GM12878 (cell line): Measurements from ENCODE around the gene CSAD. TPM values are rescaled to one million over a fixed set of nuclear protein-coding genes. Genes with fewer than 3 reads are reported as not detected.
A peak's percentile ranks its signal among the peaks of the same experiment; 100 is the strongest.

Source experiments
- ATAC-seq: fragments of 200-7000 bp; cut with Tn5 transposase; 3 replicates; pipeline ENCODE4 v1.9.1; 2020; ENCODE audit warnings: mild to moderate bottlenecking, moderate library complexity
- BruUV-seq: library from RNA; stranded (reverse); fragments of 400-500 nt; replicated peaks from 2 replicates; lab custom pipeline; 2021; lab: Mats Ljungman, UMichigan
- CTCF ChIA-PET: fragments of 300-600 bp; sonication (Branson Sonifier 250); formaldehyde crosslinking; extraction: SDS; loops from one replicate; lab custom pipeline; 2021; ENCODE audit warnings: inconsistent platforms; lab: Yijun Ruan, JAX
- POLR2A ChIA-PET: fragments of 350-600 bp; formaldehyde crosslinking; extraction: SDS; loops from one replicate; lab custom pipeline; 2021; ENCODE audit warnings: inconsistent platforms; lab: Charles Lee
- RAD21 ChIA-PET: fragments of 300-600 bp; sonication (Branson Sonifier 250); formaldehyde crosslinking; loops from one replicate; lab custom pipeline; 2023; ENCODE audit warnings: antibody characterized with exemption; ENCODE audit not compliant: unreplicated experiment; lab: Charles Lee
- SMC1A ChIA-PET: fragments of 300-600 bp; sonication (Branson Sonifier 250); formaldehyde crosslinking; loops from one replicate; lab custom pipeline; 2023; ENCODE audit not compliant: unreplicated experiment, uncharacterized antibody; lab: Charles Lee
- DNase-seq: peaks from one replicate; pipeline ENCODE4 v3.0.0-alpha.2; 2011; ENCODE audit warnings: low read depth, low spot score
- FAIRE-seq: peaks from 3 replicates; lab custom pipeline; 2011; peaks lifted over from hg19 to GRCh38; lab: Jason Lieb, UNC
- H2AFZ ChIP-seq: 2 replicates; pipeline ENCODE4 v1.6.0; 2011; ENCODE audit warnings: low read depth, low read length, control low read depth; ENCODE audit not compliant: control insufficient read depth
- H3K27ac ChIP-seq: 2 replicates; pipeline ENCODE4 v1.5.1; 2011; ENCODE audit warnings: control low read depth; ENCODE audit not compliant: control insufficient read depth, insufficient read depth
- H3K27me3 ChIP-seq, 2 experiments: replicated peaks in 1 of 2; 2 replicates each; pipeline versions ENCODE4 v1.6.0 to v1.6.1; 2011; ENCODE audit warnings: low read length in 1 of 2; ENCODE audit not compliant: control insufficient read depth in 2 of 2, insufficient read depth in 2 of 2
- H3K36me3 ChIP-seq, 2 experiments: 2 replicates each; pipeline ENCODE4 v1.5.1; 2011; ENCODE audit warnings: low read length in 1 of 2; ENCODE audit not compliant: control insufficient read depth in 2 of 2, insufficient read depth in 2 of 2
- H3K4me1 ChIP-seq: 2 replicates; pipeline ENCODE4 v1.6.1; 2011; ENCODE audit warnings: mild to moderate bottlenecking, low read length, moderate library complexity, mixed read lengths; ENCODE audit not compliant: control insufficient read depth, insufficient read depth
- H3K4me2 ChIP-seq: 2 replicates; pipeline ENCODE4 v1.6.0; 2011; ENCODE audit warnings: control low read depth; ENCODE audit not compliant: control insufficient read depth, insufficient read depth
- H3K4me3 ChIP-seq: fragments of 200-600 bp; sonication (generic); 2 replicates; pipeline ENCODE4 v1.5.1; 2016
- H3K79me2 ChIP-seq: 2 replicates; pipeline ENCODE4 v1.6.0; 2011; ENCODE audit warnings: low read length; ENCODE audit not compliant: control insufficient read depth, insufficient read depth
- H3K9ac ChIP-seq: 2 replicates; pipeline ENCODE4 v1.8.0; 2011; ENCODE audit warnings: low read length, control low read depth, mixed read lengths; ENCODE audit not compliant: control insufficient read depth, insufficient read depth
- H3K9me3 ChIP-seq: replicated peaks from 3 replicates; pipeline ENCODE4 v1.5.1; 2011; ENCODE audit warnings: mild to moderate bottlenecking, low read length; ENCODE audit not compliant: control insufficient read depth, insufficient read depth
- H4K20me1 ChIP-seq: 2 replicates; pipeline ENCODE4 v1.6.0; 2011; ENCODE audit not compliant: control insufficient read depth, insufficient read depth
- ASH2L ChIP-seq: fragments of 300-600, 200-600 bp; sonication (generic); IDR thresholded peaks from 2 replicates; pipeline ENCODE4 v1.6.1; 2017; ENCODE audit warnings: low read depth, mild to moderate bottlenecking, borderline replicate concordance
- MEF2A ChIP-seq: IDR thresholded peaks from 2 replicates; pipeline ENCODE4 v1.6.1; 2011; ENCODE audit warnings: low read depth, mild to moderate bottlenecking, low read length, moderate library complexity; ENCODE audit not compliant: insufficient read depth
- MTA3 ChIP-seq: IDR thresholded peaks from 2 replicates; pipeline ENCODE4 v1.6.1; 2012; ENCODE audit warnings: low read length, inconsistent platforms, borderline replicate concordance
- POLR2A ChIP-seq: IDR thresholded peaks from 2 replicates; pipeline ENCODE4 v1.6.1; 2011; ENCODE audit warnings: low read depth, mild to moderate bottlenecking, low read length
- RAD21 ChIP-seq: IDR thresholded peaks from 2 replicates; pipeline ENCODE4 v1.6.1; 2011; ENCODE audit warnings: mild to moderate bottlenecking, low read depth, low read length, moderate library complexity; ENCODE audit not compliant: insufficient read depth
- RELA ChIP-seq: fragments of 450-650 bp; IDR thresholded peaks from 2 replicates; pipeline ENCODE4 v1.8.0; 2014; ENCODE audit warnings: borderline replicate concordance; ENCODE audit not compliant: partially characterized antibody
- SUPT20H ChIP-seq: IDR thresholded peaks from 2 replicates; pipeline ENCODE4 v1.6.1; 2011; ENCODE audit warnings: low read depth, mild to moderate bottlenecking, low read length, moderate library complexity, borderline replicate concordance; ENCODE audit not compliant: control insufficient read depth
- WGBS: methylation state at CpG from one replicate; pipeline ENCODE4 v1.1.6; 2016; ENCODE audit warnings: low lambda C conversion rate; ENCODE audit not compliant: insufficient replicate concordance, insufficient coverage; ENCODE audit errors: missing lambda C conversion rate; 5-methylcytosine and 5-hydroxymethylcytosine counted together
- in situ Hi-C: fragments of 300-500 bp; cut with MboI; formaldehyde crosslinking; loops from 9 replicates; pipeline ENCODE4 v1.14.3; 2018; ENCODE audit warnings: mixed read lengths
- intact Hi-C: fragments of 100-400 bp; cut with micrococcal nuclease; formaldehyde crosslinking; loops from one replicate; pipeline ENCODE4 v1.14.2; 2022; ENCODE audit not compliant: unreplicated experiment
- polyA plus RNA-seq, 11 experiments: library from polyadenylated mRNA; depleted of rRNA in 4 of 11; unstranded in 6 of 11; stranded (reverse) in 5 of 11; fragments of >200 nt; fragmentation: Nextera tagmentation in 4 of 11; fragmentation: Illumina TruSeq in 1 of 11; extraction: Ambion mirVana in 4 of 11; extraction: Trizol in 1 of 11; gene quantifications; 1 replicate in 1 of 11; 2 replicates in 10 of 11; pipeline versions ENCODE4 v1.2.1 to v1.2.3, GENCODE V29; 2011 to 2016; ENCODE audit warnings: inconsistent platforms in 2 of 11, missing spikeins in 2 of 11, low read depth in 1 of 11
- total RNA-seq, 4 experiments: library from RNA; depleted of rRNA in 3 of 4; stranded (reverse); fragments of >200 nt in 3 of 4; fragmentation: Illumina TruSeq in 1 of 4; extraction: Trizol in 1 of 4; gene quantifications; 2 replicates each; pipeline versions ENCODE4 v1.2.1 to v1.2.3, GENCODE V29; 2013 to 2021
- TF ChIP-seq, protein P1 (sequence below): fragments of 450-650 bp; IDR thresholded peaks from 2 replicates; pipeline ENCODE4 v1.6.1; 2017; ENCODE audit warnings: mild to moderate bottlenecking, low read depth, inconsistent platforms; ENCODE audit not compliant: poor library complexity, severe bottlenecking
- TF ChIP-seq, protein P2 (sequence below): fragments of 150-350 bp; IDR thresholded peaks from 2 replicates; pipeline ENCODE4 v1.6.1; 2016; ENCODE audit warnings: low read depth, low read length
- TF ChIP-seq, protein P3 (sequence below): IDR thresholded peaks from 2 replicates; pipeline ENCODE4 v1.6.1; 2011; ENCODE audit warnings: borderline replicate concordance, low read depth, mild to moderate bottlenecking, moderate library complexity, mixed read lengths, low read length; ENCODE audit not compliant: insufficient read depth; ENCODE audit errors: extremely low read length
- TF ChIP-seq, protein P4 (sequence below): fragments of 450-650 bp; IDR thresholded peaks from 2 replicates; pipeline ENCODE4 v1.6.1; 2018; ENCODE audit warnings: mild to moderate bottlenecking, low read depth, moderate library complexity; ENCODE audit not compliant: partially characterized antibody

Gene CSAD
- total and polyA plus RNA-seq, 10 of the 15 experiments (the other 5 are each of a cell fraction or from before 2014, with no cell fraction given) = 1.1 to 20.4 (median 6.2) TPM

DNA sequence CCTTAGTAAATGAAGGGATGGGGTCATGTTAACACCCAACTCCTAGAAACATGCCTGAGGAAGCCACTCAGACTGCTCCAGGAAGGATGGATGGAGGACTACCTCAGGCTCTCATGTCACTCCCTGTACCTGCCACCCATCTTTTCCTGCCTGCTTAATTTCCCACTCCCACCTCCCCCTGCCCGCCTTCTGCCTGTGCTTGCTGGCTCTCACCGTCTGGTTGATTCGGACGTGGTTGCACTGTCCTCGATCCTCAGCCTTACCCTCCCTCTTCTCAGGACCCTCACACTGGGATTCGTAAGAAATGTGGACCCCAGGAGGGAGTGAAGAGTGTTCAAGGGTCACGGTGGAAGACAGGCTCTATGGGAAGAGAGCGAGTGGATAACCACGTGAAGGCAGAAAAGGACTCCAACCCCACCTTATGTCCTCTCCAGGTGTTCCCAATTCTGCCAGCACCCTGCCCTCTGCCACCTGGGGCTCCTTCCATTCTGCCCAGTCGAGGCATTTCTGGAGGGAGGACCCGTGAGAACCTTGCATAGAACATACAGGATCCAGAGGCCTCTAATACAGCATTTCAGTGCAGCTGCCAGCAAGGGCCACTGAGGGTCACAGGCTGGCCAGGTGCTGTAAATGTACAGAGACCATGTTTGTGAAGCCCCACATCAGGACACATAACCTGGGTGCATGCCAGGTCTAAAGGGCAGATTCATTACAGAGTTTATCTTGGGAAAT is 13.4 kb upstream of the CSAD start:
- no peak for FAIRE-seq
- SMC1A ChIA-PET = interaction anchor here (0.6 kb wide), 1 partner anchor 71 kb away, joined by 3 read pairs; no protein-coding TSS in a partner anchor

More for the DNA sequence above, 13.4 kb upstream of the CSAD start:
- Histone ChIP-seq H3K4me2 (no peak overlapping the region), H2AFZ (no peak overlapping the region), H3K4me1 (peaks cover 12% of the 10 kb centered on the region), H3K27ac (no peak overlapping the region), H3K36me3 (peaks cover 47 to 74% of the 10 kb centered on the region in 2 experiments), H3K9ac (no peak overlapping the region), H3K27me3 (no peaks in the 10 kb centered on the region), H3K9me3 (no peaks in the 10 kb centered on the region), H3K4me3 (no peak overlapping the region), H3K79me2 (peaks cover 4% of the 10 kb centered on the region), H4K20me1 (no peaks in the 10 kb centered on the region)
- ChIA-PET CTCF (interaction anchor here (0.9 to 1.9 kb wide), 6 partner anchors 7 to 95 kb away, joined by 4 to 9 read pairs (median 8); no protein-coding TSS in a partner anchor), RAD21 (interaction anchor here (1.7 kb wide), 1 partner anchor 34 kb away, joined by 5 read pairs; no protein-coding TSS in a partner anchor), POLR2A (interaction anchor here (0.7 to 2.1 kb wide), 3 partner anchors 9 to 34 kb away, joined by 3 to 6 read pairs (median 4); no protein-coding TSS in a partner anchor)
- no peak for DNase-seq
- BruUV-seq = no TSS peak
- intact Hi-C loops = no loop called here
- WGBS = 83% methylated on average over 11 of the region's 11 CpGs
- in situ Hi-C loops = no loop called here
- no peak for ATAC-seq
- TF ChIP-seq, protein P1, sequence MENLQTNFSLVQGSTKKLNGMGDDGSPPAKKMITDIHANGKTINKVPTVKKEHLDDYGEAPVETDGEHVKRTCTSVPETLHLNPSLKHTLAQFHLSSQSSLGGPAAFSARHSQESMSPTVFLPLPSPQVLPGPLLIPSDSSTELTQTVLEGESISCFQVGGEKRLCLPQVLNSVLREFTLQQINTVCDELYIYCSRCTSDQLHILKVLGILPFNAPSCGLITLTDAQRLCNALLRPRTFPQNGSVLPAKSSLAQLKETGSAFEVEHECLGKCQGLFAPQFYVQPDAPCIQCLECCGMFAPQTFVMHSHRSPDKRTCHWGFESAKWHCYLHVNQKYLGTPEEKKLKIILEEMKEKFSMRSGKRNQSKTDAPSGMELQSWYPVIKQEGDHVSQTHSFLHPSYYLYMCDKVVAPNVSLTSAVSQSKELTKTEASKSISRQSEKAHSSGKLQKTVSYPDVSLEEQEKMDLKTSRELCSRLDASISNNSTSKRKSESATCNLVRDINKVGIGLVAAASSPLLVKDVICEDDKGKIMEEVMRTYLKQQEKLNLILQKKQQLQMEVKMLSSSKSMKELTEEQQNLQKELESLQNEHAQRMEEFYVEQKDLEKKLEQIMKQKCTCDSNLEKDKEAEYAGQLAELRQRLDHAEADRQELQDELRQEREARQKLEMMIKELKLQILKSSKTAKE = no peak
- TF ChIP-seq, protein P2, sequence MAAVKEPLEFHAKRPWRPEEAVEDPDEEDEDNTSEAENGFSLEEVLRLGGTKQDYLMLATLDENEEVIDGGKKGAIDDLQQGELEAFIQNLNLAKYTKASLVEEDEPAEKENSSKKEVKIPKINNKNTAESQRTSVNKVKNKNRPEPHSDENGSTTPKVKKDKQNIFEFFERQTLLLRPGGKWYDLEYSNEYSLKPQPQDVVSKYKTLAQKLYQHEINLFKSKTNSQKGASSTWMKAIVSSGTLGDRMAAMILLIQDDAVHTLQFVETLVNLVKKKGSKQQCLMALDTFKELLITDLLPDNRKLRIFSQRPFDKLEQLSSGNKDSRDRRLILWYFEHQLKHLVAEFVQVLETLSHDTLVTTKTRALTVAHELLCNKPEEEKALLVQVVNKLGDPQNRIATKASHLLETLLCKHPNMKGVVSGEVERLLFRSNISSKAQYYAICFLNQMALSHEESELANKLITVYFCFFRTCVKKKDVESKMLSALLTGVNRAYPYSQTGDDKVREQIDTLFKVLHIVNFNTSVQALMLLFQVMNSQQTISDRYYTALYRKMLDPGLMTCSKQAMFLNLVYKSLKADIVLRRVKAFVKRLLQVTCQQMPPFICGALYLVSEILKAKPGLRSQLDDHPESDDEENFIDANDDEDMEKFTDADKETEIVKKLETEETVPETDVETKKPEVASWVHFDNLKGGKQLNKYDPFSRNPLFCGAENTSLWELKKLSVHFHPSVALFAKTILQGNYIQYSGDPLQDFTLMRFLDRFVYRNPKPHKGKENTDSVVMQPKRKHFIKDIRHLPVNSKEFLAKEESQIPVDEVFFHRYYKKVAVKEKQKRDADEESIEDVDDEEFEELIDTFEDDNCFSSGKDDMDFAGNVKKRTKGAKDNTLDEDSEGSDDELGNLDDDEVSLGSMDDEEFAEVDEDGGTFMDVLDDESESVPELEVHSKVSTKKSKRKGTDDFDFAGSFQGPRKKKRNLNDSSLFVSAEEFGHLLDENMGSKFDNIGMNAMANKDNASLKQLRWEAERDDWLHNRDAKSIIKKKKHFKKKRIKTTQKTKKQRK = no peak
- TF ChIP-seq RELA (no peak), POLR2A (peak; percentile 62), ASH2L (no peak), MTA3 (peak; percentile 32; the same call in 1 of the 2 replicates), SUPT20H (no peak), MEF2A (no peak), RAD21 (no peak)
- TF ChIP-seq, protein P3, sequence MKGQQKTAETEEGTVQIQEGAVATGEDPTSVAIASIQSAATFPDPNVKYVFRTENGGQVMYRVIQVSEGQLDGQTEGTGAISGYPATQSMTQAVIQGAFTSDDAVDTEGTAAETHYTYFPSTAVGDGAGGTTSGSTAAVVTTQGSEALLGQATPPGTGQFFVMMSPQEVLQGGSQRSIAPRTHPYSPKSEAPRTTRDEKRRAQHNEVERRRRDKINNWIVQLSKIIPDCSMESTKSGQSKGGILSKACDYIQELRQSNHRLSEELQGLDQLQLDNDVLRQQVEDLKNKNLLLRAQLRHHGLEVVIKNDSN = no peak
- TF ChIP-seq, protein P4, sequence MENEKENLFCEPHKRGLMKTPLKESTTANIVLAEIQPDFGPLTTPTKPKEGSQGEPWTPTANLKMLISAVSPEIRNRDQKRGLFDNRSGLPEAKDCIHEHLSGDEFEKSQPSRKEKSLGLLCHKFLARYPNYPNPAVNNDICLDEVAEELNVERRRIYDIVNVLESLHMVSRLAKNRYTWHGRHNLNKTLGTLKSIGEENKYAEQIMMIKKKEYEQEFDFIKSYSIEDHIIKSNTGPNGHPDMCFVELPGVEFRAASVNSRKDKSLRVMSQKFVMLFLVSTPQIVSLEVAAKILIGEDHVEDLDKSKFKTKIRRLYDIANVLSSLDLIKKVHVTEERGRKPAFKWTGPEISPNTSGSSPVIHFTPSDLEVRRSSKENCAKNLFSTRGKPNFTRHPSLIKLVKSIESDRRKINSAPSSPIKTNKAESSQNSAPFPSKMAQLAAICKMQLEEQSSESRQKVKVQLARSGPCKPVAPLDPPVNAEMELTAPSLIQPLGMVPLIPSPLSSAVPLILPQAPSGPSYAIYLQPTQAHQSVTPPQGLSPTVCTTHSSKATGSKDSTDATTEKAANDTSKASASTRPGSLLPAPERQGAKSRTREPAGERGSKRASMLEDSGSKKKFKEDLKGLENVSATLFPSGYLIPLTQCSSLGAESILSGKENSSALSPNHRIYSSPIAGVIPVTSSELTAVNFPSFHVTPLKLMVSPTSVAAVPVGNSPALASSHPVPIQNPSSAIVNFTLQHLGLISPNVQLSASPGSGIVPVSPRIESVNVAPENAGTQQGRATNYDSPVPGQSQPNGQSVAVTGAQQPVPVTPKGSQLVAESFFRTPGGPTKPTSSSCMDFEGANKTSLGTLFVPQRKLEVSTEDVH = no peak
- TF ChIP-seq, all 136 proteins: peak for 2
